HG02623 (cell line): Measurements from ENCODE around the gene ZNF385C.
"Not testable (repeated sequence)": the region's sequence is repeated elsewhere in the genome, so short reads cannot be mapped to it uniquely, and the experiment has no call there.

ENCODE experiments used
- ATAC-seq: cut with Tn5 transposase; IDR thresholded peaks from one replicate; pipeline ENCODE4 v1.9.1; 2021; ENCODE audit warnings: moderate library complexity; ENCODE audit not compliant: unreplicated experiment

Gene ZNF385C

DNA sequence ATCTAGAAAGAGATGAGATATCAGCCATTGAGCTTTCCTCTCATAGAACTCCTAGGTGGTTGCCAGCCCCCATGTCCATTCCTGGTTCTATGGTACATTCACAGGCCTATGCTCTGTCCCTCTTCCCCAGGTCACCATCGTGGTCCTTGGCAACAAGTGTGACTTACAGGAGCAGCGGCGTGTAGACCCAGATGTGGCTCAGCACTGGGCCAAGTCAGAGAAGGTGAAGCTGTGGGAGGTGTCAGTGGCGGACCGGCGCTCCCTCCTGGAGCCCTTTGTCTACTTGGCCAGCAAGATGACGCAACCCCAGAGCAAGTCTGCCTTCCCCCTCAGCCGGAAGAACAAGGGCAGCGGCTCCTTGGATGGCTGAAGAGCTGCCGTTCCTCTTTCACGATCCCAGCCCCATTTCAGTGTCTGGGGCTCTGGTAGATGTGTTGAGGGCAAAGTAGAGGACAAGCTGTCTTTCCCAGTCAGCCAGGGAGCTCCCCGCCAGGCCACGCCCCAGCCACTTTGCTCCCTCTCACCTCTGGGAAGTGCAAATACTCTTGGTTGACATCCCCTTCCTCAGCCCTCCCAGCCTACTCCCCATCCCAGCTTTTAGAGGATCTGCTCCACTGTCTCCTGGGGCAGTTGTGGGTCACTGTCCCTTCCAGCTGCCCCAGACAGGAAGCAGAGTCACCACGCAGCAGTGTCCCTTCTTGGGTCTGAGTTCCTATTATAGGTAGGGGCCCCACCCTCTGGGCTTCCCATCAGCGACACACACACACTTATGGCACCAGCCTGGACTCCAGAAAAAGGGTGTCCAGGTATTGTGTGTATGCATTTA, 74.5 kb downstream of the ZNF385C start:
- ATAC-seq: no peak

DNA sequence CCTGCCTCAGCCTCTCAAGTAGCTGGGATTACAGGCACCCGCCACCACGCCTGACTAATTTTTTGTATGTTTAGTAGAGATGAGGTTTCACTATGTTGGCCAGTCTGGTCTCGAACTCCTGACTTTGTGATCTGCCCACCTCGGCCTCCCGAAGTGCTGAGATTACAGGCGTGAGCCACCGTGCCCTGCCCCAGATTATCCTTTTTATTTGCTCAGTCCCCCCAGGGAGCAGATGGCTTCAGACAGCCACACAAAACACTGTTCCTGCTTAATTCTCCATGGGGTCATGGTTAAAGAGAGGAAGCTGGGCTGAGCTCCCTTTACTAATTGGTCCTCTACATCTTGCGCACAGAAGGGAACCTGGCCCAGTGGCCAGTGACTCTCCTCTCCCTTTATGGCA, 77.4 kb downstream of the ZNF385C start:
- ATAC-seq: not testable (repeated sequence)

DNA sequence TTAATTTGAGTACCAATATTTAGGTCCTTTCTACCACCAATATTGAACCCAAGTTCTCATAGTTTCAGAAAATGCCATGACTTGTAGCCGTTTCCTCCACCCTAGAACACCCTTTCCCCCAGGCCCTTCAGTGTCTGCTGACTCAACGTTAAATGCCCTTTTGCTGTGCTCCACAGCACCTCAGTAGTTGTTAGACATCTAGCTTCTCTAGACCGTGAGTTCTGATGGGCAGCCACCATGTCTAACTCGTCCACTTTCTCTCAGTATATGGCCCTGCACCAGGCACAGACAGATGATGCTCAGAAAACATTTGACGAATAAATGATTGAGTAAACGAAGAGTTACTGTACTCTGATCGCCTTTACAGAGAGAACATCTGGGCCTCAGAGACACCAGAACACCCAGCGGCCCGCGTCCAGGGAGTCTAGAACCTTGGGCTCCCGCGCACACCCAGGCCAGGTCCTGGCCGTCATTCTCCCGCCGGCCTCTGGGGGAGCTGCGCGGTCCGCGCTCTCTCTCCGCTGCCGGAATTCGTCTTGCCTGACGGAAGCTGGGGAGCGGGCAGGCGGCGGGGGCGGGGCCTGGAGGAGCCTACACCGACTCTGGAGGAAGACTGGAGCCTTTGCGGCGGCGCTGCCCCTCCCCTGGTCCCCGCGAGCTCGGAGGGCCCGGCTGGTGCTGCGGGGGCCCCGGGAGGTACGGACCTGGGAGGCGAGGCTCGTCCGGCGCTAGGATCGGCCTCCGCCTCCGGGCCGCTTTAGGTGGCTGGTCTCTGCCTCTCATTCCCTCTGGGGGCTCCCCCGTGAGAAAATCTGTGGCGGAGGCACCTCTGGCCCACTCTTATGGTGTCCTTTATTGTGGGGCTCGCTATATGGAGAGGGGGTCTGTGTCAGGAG, 78.5 kb downstream of the ZNF385C start, which contains the start of gene NKIRAS2:
NKIRAS2 (plus strand) TSS at position 582 of the 896 bp plus-strand sequence. CDS start 1,488 bp downstream, outside the sequence.
- peak; percentile 47 for ATAC-seq

DNA sequence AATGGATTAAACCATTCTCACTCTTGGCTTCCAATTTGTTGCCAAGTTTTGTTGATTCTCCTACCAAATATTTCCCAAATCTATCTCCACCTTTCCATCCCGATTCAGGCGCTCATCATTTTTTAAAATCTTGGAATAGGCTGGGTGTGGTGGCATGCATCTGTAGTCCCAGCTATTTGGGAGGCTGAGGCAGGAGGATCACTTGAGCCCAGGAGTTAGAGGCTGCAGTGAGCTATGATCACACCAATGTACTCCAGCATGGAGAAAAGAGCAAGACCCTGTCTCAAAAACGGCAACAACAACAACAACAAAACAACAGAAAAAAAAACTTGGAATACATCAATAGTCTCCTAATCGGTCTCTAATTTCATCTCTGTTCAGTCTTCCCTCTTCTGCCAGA, 79.3 kb downstream of the ZNF385C start:
- no peak for ATAC-seq

DNA sequence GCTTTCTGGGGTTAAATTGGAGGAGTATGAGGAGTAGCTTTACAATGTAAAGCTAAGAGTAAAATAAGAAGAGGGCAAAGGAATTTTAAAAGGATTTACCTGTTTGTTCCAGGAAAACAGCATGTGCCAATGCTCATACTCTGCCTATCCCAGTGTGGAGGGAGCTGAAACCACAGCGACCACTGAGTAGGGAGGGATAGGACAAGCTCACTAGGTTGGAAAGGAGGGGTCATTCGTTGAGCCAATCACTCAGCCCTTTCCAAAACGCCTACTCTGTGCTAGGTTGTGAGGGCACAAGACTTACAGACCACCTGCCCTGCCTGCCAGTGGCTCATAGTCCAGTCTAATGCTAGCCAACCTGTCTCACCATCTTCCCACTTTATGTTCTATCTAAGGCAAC, 79.9 kb downstream of the ZNF385C start:
- ATAC-seq: no peak

DNA sequence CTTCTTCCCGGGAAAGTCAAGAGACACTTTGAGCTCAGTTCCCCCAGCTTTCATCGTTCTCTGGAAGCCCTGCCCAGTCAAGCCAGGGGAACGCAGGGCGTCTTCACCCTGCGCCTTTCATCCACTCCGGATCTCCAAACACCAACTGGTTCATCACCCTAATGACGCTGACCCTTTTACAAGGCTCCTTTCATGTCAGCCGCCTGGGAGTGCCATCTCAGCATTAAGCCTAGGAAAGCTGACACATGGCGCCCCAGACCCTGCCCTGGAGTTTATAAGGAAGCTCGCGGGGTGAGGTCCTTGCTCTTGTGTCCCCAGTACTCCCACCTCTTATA, 80.4 kb downstream of the ZNF385C start:
- no peak for ATAC-seq

DNA sequence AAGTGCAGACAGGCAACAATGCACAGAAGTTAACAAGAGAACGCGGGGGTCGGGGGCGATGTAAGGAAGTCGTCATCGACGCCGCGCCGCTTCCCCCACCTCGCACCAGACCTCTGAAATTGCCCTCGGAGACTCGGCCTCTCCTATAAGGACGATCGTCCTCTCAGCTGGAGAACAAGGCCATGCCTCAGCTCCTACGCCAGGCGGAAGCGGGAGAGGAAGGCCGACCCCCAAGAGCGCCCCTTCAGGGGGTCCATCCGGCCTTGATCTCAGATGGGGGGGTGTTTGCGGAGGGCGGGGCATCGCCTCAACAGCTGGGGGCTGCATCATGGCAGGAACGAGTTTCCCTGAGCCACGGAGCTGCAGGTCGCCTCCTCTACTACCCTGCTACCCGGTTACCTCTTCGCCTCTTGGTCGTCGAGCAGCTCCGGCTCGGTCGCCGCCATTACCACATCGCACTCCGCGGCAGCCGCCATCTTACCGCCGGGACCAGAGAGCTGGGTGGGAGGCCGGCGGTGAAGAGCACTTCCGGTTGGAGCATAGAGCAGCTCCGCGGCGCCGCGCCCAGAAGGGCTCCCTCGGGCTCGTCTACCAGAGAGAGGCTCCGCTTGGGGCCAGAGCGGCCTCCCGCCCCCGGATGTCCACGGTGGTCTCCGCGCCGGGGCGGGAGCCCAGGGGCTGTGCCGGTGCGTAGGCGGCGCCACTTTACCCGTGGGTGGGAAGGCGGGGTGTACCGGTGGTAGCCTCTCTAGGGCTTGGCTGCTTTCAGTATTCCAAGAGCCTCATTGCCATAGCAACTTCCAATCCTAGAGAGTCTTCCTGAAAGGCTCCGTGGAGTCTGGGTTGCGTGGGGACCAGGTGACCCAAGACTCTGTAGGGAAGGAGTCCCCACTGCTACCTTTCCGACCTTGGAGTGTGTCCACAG, 81.1 kb downstream of the ZNF385C start, which contains the start of gene DNAJC7:
DNAJC7 (minus strand) TSS at position 499 of the 925 bp plus-strand sequence; CDS start at position 476, 23 bp downstream.
- peak; percentile 84 for ATAC-seq

DNA sequence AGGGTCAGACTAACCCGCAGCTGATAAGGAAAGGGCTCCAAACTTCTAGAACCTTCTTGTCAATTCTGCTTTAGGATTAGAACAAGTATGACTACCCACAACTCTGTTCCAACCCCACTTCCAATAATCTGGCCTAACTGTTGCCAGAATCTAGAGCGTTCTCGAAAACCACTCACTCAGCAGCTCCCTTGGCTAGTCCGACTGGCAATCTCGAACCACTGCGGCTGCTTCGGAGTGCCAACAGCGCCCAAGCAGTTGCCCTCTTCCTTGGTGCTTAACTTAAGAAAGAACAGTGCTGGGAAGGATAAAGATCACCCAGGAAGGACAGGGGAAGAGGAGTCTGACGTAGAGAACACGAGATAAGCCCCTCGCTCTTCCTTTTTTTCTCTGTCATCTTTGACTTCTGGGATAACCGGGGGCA, 81.9 kb downstream of the ZNF385C start:
- no peak for ATAC-seq

DNA sequence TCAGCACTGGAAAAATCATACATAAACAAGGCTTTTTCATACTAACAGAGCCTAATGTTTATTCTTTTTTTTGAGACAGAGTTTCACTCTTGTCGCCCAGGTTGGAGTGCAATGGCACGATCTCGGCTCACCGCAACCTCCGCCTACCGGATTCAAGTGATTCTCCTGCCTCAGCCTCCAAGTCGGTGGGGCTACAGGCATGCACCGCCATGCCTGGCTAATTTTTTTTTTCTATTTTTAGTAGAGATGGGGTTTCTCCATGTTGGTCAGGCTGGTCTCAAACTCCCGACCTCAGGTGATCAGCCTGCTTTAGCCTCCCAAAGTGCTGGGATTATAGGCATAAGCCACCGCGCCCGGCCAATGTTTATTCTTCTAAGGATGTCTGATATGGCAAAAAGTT, 84.5 kb downstream of the ZNF385C start:
- not testable (repeated sequence) for ATAC-seq

DNA sequence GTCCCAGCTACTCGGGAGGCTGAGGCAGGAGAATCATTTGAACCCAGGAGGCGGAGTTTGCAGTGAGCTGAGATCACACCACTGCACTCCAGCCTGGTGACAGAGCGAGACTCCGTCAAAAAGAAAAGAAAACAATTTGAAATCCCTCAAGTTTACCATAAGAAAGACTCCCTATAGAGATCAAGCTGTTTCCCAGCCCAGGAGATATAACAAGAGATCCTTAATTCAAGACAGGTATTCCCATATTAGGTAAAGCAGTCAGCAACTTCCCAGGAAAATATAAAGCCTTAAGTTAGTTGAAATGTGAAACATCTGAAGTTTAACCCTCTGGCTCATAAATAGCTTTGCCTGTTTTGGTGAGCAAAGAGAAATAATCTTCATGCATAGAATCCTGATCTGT, 85.9 kb downstream of the ZNF385C start:
- ATAC-seq: not testable (repeated sequence)

DNA sequence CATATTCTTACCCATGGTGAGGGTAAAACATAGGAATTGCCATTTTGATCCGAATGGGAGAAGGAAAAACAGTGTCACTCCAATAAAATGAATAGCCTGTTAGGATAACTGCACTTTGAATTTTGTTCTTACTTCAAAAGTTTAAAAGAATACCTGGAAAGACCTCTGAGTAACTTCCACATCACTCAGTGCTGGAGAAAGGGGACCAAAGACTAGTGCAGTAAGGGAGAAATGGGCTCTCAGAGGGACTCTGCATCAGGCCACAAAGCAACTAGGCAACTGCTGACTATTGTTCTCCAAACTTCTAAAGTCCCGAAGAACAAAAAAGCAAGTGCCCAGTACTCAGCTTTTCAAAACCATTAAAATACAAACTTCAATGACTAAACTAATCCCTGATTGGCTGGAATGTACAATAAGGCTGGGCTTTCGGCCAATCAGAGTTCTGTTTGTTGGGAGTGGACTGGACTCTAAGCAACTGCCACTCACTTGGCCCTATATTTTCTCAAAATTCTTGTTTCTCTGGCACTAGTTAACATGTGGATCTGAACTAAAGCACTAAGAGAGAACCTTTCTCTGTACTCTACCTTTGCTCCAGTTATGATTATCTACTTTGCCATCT, 87.3 kb downstream of the ZNF385C start:
- ATAC-seq: no peak

DNA sequence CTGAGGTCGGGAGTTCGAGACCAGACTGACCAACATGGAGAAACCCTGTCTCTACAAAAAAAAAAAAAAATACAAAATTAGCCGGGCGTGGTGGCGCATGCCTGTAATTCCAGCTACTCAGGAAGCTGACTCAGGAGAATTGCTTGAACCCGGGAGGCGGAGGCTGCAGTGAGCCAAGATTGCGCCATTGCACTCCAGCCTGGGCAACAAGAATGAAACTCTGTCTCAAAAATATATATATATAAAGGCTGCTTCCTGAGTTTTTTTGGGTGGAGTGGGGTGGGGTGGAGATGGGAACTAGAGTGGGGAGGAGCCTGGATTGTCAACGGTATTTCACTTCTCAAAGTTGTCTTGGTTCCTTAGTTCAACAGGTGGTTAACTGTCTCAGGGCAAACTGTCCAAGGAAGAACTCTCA, 88.0 kb downstream of the ZNF385C start:
- ATAC-seq: not testable (repeated sequence)

DNA sequence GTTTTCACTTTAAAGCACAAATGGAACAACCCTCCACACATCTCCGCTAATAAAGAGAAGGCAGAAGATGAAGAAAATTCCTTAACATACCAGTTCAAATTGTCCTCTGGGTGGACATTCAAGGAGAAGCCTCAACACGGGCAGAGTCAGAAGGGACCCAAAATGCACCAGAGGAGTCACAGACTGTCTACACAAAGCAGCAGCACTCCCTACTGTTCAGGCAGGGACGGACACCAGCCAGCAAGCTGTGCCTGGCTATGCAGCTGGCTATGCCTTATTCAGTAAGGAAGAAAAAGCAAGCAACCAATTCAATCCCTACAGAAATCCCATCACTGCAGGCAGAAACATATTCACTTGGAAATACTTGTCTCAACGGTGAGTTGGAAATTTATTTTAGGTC, 89.1 kb downstream of the ZNF385C start:
- ATAC-seq: no peak

DNA sequence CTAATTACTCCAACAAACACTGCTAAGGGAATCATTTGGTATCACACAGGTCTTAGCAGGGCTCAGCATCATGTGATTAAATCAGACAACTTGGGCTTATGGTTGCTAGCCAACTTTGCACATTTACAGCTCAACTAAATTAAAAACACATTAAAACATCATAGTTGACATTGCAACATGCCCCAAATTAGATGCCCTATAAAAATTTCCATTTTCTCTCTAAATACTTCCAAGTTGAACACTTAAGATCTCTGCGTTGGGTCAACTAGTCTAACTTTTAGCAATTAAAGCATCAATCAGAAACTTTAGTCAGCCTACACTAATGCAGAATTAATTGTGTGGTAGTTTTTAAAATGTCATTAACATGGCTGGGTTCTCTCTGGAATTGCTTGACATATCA, 93.1 kb downstream of the ZNF385C start:
- ATAC-seq: no peak

DNA sequence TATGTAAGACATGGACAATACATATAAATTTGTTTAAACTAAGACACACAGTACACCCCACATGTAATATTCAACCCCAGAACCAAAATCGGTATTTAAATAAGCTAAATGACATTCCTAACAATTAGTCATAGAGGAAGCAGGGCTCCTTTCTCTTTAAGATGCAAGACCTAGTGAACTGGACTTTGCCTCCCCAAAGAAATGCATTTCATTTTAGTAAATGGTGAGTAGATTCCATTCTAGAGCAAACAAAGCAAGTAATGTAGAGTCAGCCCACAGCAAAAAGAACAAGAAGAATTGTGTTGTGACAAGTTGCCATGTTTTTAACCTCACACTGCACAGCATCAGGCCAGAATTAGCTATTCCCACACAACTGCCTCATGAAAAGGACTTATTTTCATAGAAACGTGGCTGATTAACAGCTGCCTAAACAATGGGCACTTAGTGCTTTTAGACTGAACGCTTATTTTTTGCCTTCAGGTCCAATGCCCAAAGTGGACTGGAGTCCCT, 95.4 kb downstream of the ZNF385C start:
- ATAC-seq: no peak

DNA sequence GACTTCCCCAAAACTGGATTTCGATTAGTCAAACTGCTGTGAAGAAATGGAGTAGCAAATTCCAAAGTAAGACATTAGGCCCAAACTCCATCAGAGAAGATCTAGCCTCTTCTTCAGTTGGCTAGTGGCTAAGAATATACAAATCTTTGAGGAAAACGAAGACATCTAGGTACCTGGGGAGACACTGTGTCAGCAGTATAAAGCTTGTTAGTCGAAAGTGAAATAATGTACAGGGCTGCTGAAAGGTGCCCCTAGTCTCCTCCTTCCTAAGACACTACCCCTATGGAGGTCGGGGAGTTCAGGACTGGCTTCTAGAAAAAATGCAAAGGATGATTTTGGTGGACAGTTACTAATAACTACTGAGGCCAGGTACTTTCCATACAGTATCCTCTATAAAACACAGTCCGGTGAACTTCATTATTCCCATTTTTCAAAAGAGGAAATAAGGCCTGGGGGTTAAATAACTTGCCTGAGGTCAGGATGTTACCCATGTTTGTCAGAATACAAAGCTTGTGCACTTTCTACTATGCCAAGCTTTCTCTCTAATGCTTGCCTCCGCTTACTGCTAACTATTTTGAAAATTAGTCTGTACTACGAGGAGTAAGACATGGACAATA, 96.0 kb downstream of the ZNF385C start:
- ATAC-seq: no peak

DNA sequence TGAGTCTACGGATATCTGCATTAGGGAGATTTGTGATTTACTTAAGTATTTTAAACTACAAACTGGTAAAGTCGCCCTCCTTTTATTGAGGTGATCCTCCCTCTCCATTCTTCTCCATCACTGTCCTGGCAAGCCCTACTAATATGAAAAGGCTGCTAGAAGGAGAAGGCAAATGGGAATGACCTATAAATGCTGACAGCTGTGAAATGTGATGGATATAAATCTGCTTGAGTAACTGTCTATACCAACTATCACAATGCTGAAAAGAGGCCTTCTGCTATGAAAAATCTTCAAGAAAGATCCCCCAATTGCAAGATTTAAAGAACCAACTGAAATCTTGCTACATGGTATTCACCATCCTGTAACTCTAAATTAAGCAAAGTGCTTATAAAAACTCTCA, 96.5 kb downstream of the ZNF385C start:
- ATAC-seq: no peak

DNA sequence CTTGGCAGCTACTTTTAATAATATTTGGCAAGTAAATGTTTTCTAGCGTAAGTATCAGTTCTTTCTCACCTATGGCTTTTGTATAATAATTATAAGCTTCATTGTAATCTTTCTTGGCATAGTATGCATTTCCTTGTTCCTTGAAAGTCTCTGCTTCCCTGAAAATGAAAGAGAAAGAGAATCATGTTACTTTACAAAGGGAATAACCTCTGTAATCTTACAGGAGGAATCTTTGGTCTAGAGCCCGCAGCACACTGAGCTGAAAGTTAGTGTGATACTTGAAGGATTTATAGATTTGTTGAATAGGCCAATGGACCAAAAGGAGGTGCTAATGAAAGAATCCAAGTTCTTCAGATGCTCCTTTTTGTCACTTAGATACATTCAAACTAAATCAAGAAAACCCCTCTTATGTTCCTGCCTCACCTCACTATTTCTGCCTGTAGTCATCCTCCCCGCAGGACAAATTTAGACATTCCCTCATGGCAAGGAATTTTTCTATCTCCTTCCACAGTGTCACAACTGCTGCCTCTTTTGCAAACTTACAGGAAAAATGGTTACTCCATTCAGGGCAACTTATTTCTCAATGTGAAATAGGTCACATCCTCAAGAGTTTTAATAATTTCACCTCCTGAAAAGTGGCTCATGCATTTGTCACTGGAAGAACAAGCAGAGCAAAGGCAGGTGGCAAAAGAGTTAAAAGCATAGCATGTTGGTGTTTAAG, 97.7 kb downstream of the ZNF385C start:
- no peak for ATAC-seq

DNA sequence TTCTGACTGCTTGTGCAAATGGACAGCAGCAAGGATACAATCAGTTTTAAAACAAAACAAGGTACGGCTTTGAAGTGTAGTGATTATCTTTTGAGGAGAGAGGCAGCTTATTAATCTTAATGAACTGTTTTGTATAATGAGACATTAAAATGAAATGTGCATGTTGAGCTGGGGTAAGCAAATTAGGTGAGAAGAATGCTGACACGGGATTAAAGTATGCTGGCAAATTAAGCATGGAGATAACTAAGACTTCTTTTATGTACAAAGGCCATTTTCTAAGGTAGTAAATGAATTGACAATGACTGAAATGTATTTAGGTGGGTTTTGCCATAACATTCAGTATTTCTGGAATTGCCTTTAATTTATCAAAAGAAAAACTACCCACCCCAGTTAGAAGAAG, 99.8 kb downstream of the ZNF385C start:
- ATAC-seq: no peak
